AG04450 (cell line): ENCODE measurements around the gene RFXAP. TPM values are rescaled to one million over a fixed set of nuclear protein-coding genes. Genes with fewer than 3 reads are reported as not detected.

ENCODE experiments used
- CTCF ChIA-PET: fragments of 300-600, 350-600 bp; formaldehyde crosslinking; extraction: SDS; loops from one replicate; lab custom pipeline; 2022; ENCODE audit warnings: antibody characterized with exemption, inconsistent platforms; lab: Charles Lee
- POLR2A ChIA-PET: fragments of 350-600 bp; formaldehyde crosslinking; extraction: SDS; loops from one replicate; lab custom pipeline; 2021; ENCODE audit warnings: antibody characterized with exemption, inconsistent platforms; lab: Yijun Ruan, JAX
- DNase-seq: peaks from one replicate; pipeline ENCODE4 v3.0.0-alpha.2; 2011; ENCODE audit warnings: low read depth, low spot score
- H3K27ac ChIP-seq: one replicate; pipeline ENCODE4 v1.5.1; 2012; ENCODE audit warnings: low read depth, low read length, control low read depth
- H3K27me3 ChIP-seq: one replicate; pipeline ENCODE4 v1.6.0; 2012; ENCODE audit warnings: low read length; ENCODE audit not compliant: control insufficient read depth, insufficient read depth
- H3K4me3 ChIP-seq: 2 replicates; pipeline ENCODE4 v1.5.1; 2011; ENCODE audit warnings: mild to moderate bottlenecking, low read depth, low read length, control low read depth
- H3K9me3 ChIP-seq: 2 replicates; pipeline ENCODE4 v1.5.1; 2012; ENCODE audit warnings: low read length; ENCODE audit not compliant: control insufficient read depth, insufficient read depth
- CTCF ChIP-seq: IDR thresholded peaks from 2 replicates; pipeline ENCODE4 v1.5.1; 2011; ENCODE audit warnings: low read depth, low read length, control low read depth, inconsistent platforms
- polyA plus RNA-seq: library from polyadenylated mRNA; depleted of rRNA; stranded (reverse); fragments of >200 nt; gene quantifications from 2 replicates; pipeline ENCODE4 v1.2.3, GENCODE V29; 2011

The RFXAP gene
- polyA plus RNA-seq, 1 experiment, result 4.0 TPM

GRCh38 chr13:36813225-36813624 is 5.8 kb upstream of the RFXAP start:
- CTCF ChIA-PET, result interaction anchor here (0.6 to 1.1 kb wide), 4 partner anchors 10 to 168 kb away, joined by 3 to 4 read pairs (median 3); no protein-coding TSS in a partner anchor
- DNase-seq, result no peak

GRCh38 chr13:36814465-36814864 is 4.6 kb upstream of the RFXAP start:
- H3K4me3 ChIP-seq, result no peak overlapping the region
- peaks cover 4% of the 10 kb centered on the region for H3K27me3 ChIP-seq
- CTCF ChIA-PET, result no interaction called here
- no peak for TF ChIP-seq CTCF
- no peak for DNase-seq
- H3K9me3 ChIP-seq, result no peaks in the 10 kb centered on the region; the same call in 1 of the 2 replicates
- H3K27ac ChIP-seq, result no peak overlapping the region
- POLR2A ChIA-PET, result no interaction called here

More at GRCh38 chr13:36813225-36813624, 5.8 kb upstream of the RFXAP start:
- Histone ChIP-seq H3K27ac (no peak overlapping the region), H3K9me3 (no peaks in the 10 kb centered on the region), H3K27me3 (peaks cover 4% of the 10 kb centered on the region), H3K4me3 (no peak overlapping the region)
- TF ChIP-seq CTCF, result no peak
- POLR2A ChIA-PET, result no interaction called here

GRCh38 chr13:36815062-36815461 is 4.0 kb upstream of the RFXAP start:
- H3K9me3 ChIP-seq, result no peaks in the 10 kb centered on the region; the same call in 1 of the 2 replicates
- H3K27me3 ChIP-seq, result peaks cover 4% of the 10 kb centered on the region
- no peak for DNase-seq
- CTCF ChIA-PET, result interaction anchor here (0.8 to 1.0 kb wide), 3 partner anchors 13 to 232 kb away, joined by 3 to 5 read pairs (median 3); no protein-coding TSS in a partner anchor
- H3K27ac ChIP-seq, result no peak overlapping the region
- POLR2A ChIA-PET, result interaction anchor here (0.6 kb wide), 1 partner anchor 550 kb away, joined by 4 read pairs; no protein-coding TSS in a partner anchor
- TF ChIP-seq CTCF, result peak; percentile 38
- H3K4me3 ChIP-seq, result no peak overlapping the region

- Histone ChIP-seq H3K27ac (no peak overlapping the region), H3K4me3 (peak overlapping the region; percentile 80), H3K9me3 (no peaks in the 10 kb centered on the region; the same call in 1 of the 2 replicates), H3K27me3 (no peaks in the 10 kb centered on the region)
- POLR2A ChIA-PET, result no interaction called here
- CTCF ChIA-PET, result no interaction called here
- TF ChIP-seq CTCF, result no peak
- DNase-seq, result no peak
These were observed 822 bp upstream of the RFXAP start for GRCh38 chr13:36817996-36818803.

- Histone ChIP-seq H3K27me3 (no peaks in the 10 kb centered on the region), H3K4me3 (peak overlapping the region; percentile 80), H3K27ac (no peak overlapping the region), H3K9me3 (no peaks in the 10 kb centered on the region; the same call in 1 of the 2 replicates)
- no peak for DNase-seq
- no peak for TF ChIP-seq CTCF
- POLR2A ChIA-PET, result no interaction called here
- CTCF ChIA-PET, result no interaction called here
These were observed 693 bp downstream of the RFXAP start for GRCh38 chr13:36819739-36820090.
